Measurements from ENCODE around the gene ADAMTS16.

- TF ChIP-seq POLR2A (IDR thresholded peaks at IDR 0.05) (no peak), CTCF (IDR thresholded peaks at IDR 0.05 in 4 of 5, conservative IDR thresholded peaks at IDR 0.05 in 1 of 5) (no peak)
Observed at GRCh38 chr5:5326115-5326758, 186.1 kb downstream of the ADAMTS16 start.
